A549 (cell line): Measurements from ENCODE around the gene VPS26A. TPM values are rescaled to one million over a fixed set of nuclear protein-coding genes. Genes with fewer than 3 reads are reported as not detected.
A peak's percentile ranks its signal among the peaks of the same experiment; 100 is the strongest.

Experiments
- ATAC-seq, 2 experiments: fragments of 200-7000 bp in 1 of 2; fragments of >200 bp in 1 of 2; cut with Nextera tagmentation in 1 of 2; cut with Tn5 transposase in 1 of 2; 3 replicates each; pipeline versions ENCODE4 v1.8.0 to v1.9.1; 2018 to 2020; ENCODE audit warnings: mild to moderate bottlenecking in 1 of 2, moderate library complexity in 1 of 2
- CTCF ChIA-PET: fragments of 300-600 bp; sonication (Branson Sonifier 250); formaldehyde crosslinking; extraction: SDS; loops from one replicate; lab custom pipeline; 2021; ENCODE audit warnings: antibody characterized with exemption, inconsistent platforms; lab: Yijun Ruan, JAX
- POLR2A ChIA-PET: fragments of 350-600 bp; formaldehyde crosslinking; extraction: SDS; loops from one replicate; lab custom pipeline; 2021; ENCODE audit warnings: antibody characterized with exemption, inconsistent platforms; lab: Yijun Ruan, JAX
- DNase-seq, 2 experiments: peaks; one replicate each; pipeline versions ENCODE4 v3.0.0 to v3.0.0-alpha.2; 2011 to 2016; ENCODE audit warnings: low read depth in 1 of 2, low spot score in 1 of 2
- FAIRE-seq: peaks from 2 replicates; lab custom pipeline; 2011; peaks lifted over from hg19 to GRCh38; lab: Jason Lieb, UNC
- H3K27ac ChIP-seq, 2 experiments: fragments of >200 bp; sonication (Bioruptor Twin); formaldehyde crosslinking; 3 replicates each; pipeline ENCODE4 v1.5.1; 2016 to 2017
- H3K4me1 ChIP-seq: fragments of >200 bp; sonication (Bioruptor Twin); formaldehyde crosslinking; 3 replicates; pipeline ENCODE4 v1.6.1; 2016
- H3K4me2 ChIP-seq: fragments of >200 bp; sonication (Bioruptor Twin); formaldehyde crosslinking; 3 replicates; pipeline ENCODE4 v1.6.1; 2016
- H3K4me3 ChIP-seq: fragments of >200 bp; sonication (Bioruptor Twin); formaldehyde crosslinking; 3 replicates; pipeline ENCODE4 v1.5.1; 2016
- H3K9me3 ChIP-seq: fragments of >200 bp; sonication (Bioruptor Twin); formaldehyde crosslinking; 3 replicates; pipeline ENCODE4 v1.6.1; 2016
- BHLHE40 ChIP-seq: IDR thresholded peaks from 2 replicates; pipeline ENCODE4 v1.6.1; 2012; ENCODE audit warnings: low read depth, low read length, inconsistent platforms
- CBX2 ChIP-seq: fragments of 200-600 bp; sonication (generic); IDR thresholded peaks from 2 replicates; pipeline ENCODE4 v1.6.1; 2016; ENCODE audit warnings: low read depth, mild to moderate bottlenecking, borderline replicate concordance
- CBX8 ChIP-seq: fragments of 200-600 bp; sonication (generic); IDR thresholded peaks from 2 replicates; pipeline ENCODE4 v1.6.1; 2016
- CEBPB ChIP-seq, 2 experiments: fragments of >200 bp in 1 of 2; sonication (Bioruptor Twin) in 1 of 2; formaldehyde crosslinking in 1 of 2; IDR thresholded peaks; 2 replicates each; pipeline ENCODE4 v1.6.1; 2012 to 2016
- CHD4 ChIP-seq: fragments of 200-600 bp; sonication (generic); IDR thresholded peaks from 2 replicates; pipeline ENCODE4 v1.6.1; 2016; ENCODE audit warnings: antibody characterized with exemption, mild to moderate bottlenecking, borderline replicate concordance
- CTCF ChIP-seq: fragments of >200 bp; sonication (Bioruptor Twin); formaldehyde crosslinking; IDR thresholded peaks from 3 replicates; pipeline ENCODE4 v1.5.1; 2016
- EHF ChIP-seq: fragments of 250-450 bp; sonication (Bioruptor Pico); IDR thresholded peaks from 2 replicates; pipeline ENCODE4 v1.5.0; 2020; ENCODE audit warnings: mild to moderate bottlenecking
- EHMT2 ChIP-seq: fragments of 200-600 bp; sonication (generic); IDR thresholded peaks from 2 replicates; pipeline ENCODE4 v1.6.1; 2016; ENCODE audit warnings: antibody characterized with exemption, low read depth, mild to moderate bottlenecking, moderate library complexity
- ESRRA ChIP-seq: fragments of 150-350 bp; IDR thresholded peaks from 2 replicates; pipeline ENCODE4 v1.6.1; 2014; ENCODE audit warnings: mild to moderate bottlenecking, low read length, borderline replicate concordance
- FOSB ChIP-seq: fragments of 250-450 bp; sonication (Bioruptor Pico); IDR thresholded peaks from 2 replicates; pipeline ENCODE4 v1.5.0; 2020; ENCODE audit warnings: mild to moderate bottlenecking, moderate library complexity
- FOXS1 ChIP-seq: fragments of 250-450 bp; sonication (Bioruptor Pico); IDR thresholded peaks from 2 replicates; pipeline ENCODE4 v1.5.0; 2020; ENCODE audit warnings: mild to moderate bottlenecking, moderate library complexity
- HES2 ChIP-seq: fragments of >200 bp; sonication (Bioruptor Twin); formaldehyde crosslinking; IDR thresholded peaks from 2 replicates; pipeline ENCODE4 v1.6.1; 2016
- JUN ChIP-seq, 2 experiments: fragments of >200 bp; sonication (Bioruptor Twin); formaldehyde crosslinking; IDR thresholded peaks; 2 replicates in 1 of 2; 3 replicates in 1 of 2; pipeline ENCODE4 v1.6.1; 2016 to 2017
- MAX ChIP-seq: IDR thresholded peaks from 2 replicates; pipeline ENCODE4 v1.6.1; 2012
- RAD21 ChIP-seq, 2 experiments: fragments of >200 bp in 1 of 2; sonication (Bioruptor Twin) in 1 of 2; formaldehyde crosslinking in 1 of 2; IDR thresholded peaks in 1 of 2; conservative IDR thresholded peaks in 1 of 2; 2 replicates in 1 of 2; 3 replicates in 1 of 2; pipeline ENCODE4 v1.6.1; 2012 to 2018; ENCODE audit warnings: inconsistent platforms in 1 of 2
- RCOR1 ChIP-seq: fragments of 150-350 bp; IDR thresholded peaks from 2 replicates; pipeline ENCODE4 v1.6.1; 2014; ENCODE audit warnings: antibody characterized with exemption, low read length, low read depth
- SMC3 ChIP-seq: fragments of >200 bp; sonication (Bioruptor Twin); formaldehyde crosslinking; IDR thresholded peaks from 3 replicates; pipeline ENCODE4 v1.6.1; 2018; ENCODE audit warnings: inconsistent platforms
- TFCP2L1 ChIP-seq: fragments of 250-450 bp; sonication (Bioruptor Pico); IDR thresholded peaks from 2 replicates; pipeline ENCODE4 v1.5.0; 2021; ENCODE audit warnings: mild to moderate bottlenecking
- TP53 ChIP-seq: fragments of 250-450 bp; sonication (Bioruptor Pico); IDR thresholded peaks from 2 replicates; pipeline ENCODE4 v1.5.0; 2021; ENCODE audit warnings: mild to moderate bottlenecking, moderate library complexity
- ZC3H11A ChIP-seq: fragments of 450-650 bp; IDR thresholded peaks from 2 replicates; pipeline ENCODE4 v1.6.1; 2014; ENCODE audit warnings: antibody characterized with exemption, mild to moderate bottlenecking
- ZFP36 ChIP-seq: fragments of 450-650 bp; IDR thresholded peaks from 2 replicates; pipeline ENCODE4 v1.6.1; 2014; ENCODE audit warnings: borderline replicate concordance; ENCODE audit not compliant: partially characterized antibody
- ZNF302 ChIP-seq: fragments of 250-450 bp; sonication (Bioruptor Pico); IDR thresholded peaks from 2 replicates; pipeline ENCODE4 v1.9.0; 2021; ENCODE audit warnings: inconsistent platforms, mild to moderate bottlenecking, moderate library complexity
- WGBS: methylation state at CpG from one replicate; pipeline ENCODE4 v1.1.6; 2017; ENCODE audit errors: missing lambda C conversion rate; 5-methylcytosine and 5-hydroxymethylcytosine counted together
- polyA plus RNA-seq, 4 experiments: library from polyadenylated mRNA; depleted of rRNA in 3 of 4; stranded (reverse); fragments of >200 nt; fragmentation: RNase III in 1 of 4; extraction: RNeasy Plus Mini Kit Qiagen cat#74134 plus additional on column Dnase treatment in 1 of 4; gene quantifications; 2 replicates in 3 of 4; 3 replicates in 1 of 4; pipeline ENCODE4 v1.2.3, GENCODE V29; 2011 to 2017
- TF ChIP-seq, protein P1 (sequence below): IDR thresholded peaks from 2 replicates; pipeline ENCODE4 v1.6.1; 2012; ENCODE audit warnings: low read depth, borderline replicate concordance
- TF ChIP-seq, protein P2 (sequence below): IDR thresholded peaks from 2 replicates; pipeline ENCODE4 v1.6.1; 2012

Gene VPS26A
- polyA plus RNA-seq, 2 of the 4 experiments (the other 2 are of a cell fraction) = 52.6 to 62.6 TPM

GRCh38 chr10:69092959-69093850 lies 30.8 kb upstream of the VPS26A start:
- DNase-seq (peak; percentile 72 to 89), ATAC-seq (peak; percentile 87 to 91), FAIRE-seq (no peak)
- POLR2A ChIA-PET = no interaction called here
- CTCF ChIA-PET = interaction anchor here (0.6 to 6.0 kb wide), 64 partner anchors 9 to 300 kb away, joined by 3 to 122 read pairs (median 4); partner anchors contain the start of genes DDX21, HKDC1 and KIFBP
- Histone ChIP-seq H3K27ac (0 out of 6 replicates have a peak overlapping the region, but pooled peaks of 1 of the 2 experiments have one; percentile 25), H3K4me2 (no peak overlapping the region), H3K4me3 (no peak overlapping the region), H3K9me3 (no peaks in the 10 kb centered on the region), H3K4me1 (0 out of 3 replicates have a peak, but pooled peaks cover 5% of the 10 kb centered on the region)
- TF ChIP-seq ZNF302 (CRISPR knock-in tag) (no peak), CTCF (peak; percentile 93), SMC3 (peak; percentile 93), BHLHE40 (no peak), RAD21 (conservative IDR thresholded peaks at IDR 0.05 in 1 of 2, IDR thresholded peaks at IDR 0.05 in 1 of 2) (peak; percentile 89 to 92), JUN (IDR thresholded peaks at IDR 0.05) (no peak), CHD4 (no peak), EHMT2 (no peak), CBX2 (no peak), CBX8 (no peak)
- WGBS = 52% methylated on average over 17 of the region's 17 CpGs

DNA sequence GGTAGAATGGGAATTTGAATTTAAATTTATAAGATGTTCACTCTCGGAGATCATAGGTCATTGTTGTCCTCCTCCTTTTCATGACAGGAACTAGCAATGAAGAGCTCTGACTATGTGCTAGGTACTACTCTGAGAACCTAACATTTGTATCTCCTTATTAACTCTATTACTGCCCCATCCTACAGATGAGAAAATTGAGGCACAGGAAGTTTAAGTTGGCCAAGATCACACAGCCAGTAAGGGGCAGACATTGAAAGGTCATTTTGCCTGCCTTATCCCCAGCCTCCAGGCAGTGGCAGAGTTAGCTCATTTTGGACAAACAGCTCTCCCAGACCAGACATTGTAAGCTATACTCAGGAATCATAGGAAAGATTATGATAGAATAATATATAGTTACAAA lies 30.0 kb upstream of the VPS26A start:
- peak in 1 of 2 experiments; percentile 55 for DNase-seq
- ChIA-PET POLR2A (no interaction called here), CTCF (interaction anchor here (0.5 to 6.0 kb wide), 44 partner anchors 8 to 307 kb away, joined by 3 to 122 read pairs (median 5); partner anchors contain the start of gene DDX21)
- no peak overlapping the region for H3K4me3 ChIP-seq
- no peak overlapping the region for H3K4me2 ChIP-seq
- H3K9me3 ChIP-seq = no peaks in the 10 kb centered on the region
- peak; percentile 33 to 35; a peak in 4 of 5 replicates for TF ChIP-seq RAD21 (conservative IDR thresholded peaks at IDR 0.05 in 1 of 2, IDR thresholded peaks at IDR 0.05 in 1 of 2)
- no peak for TF ChIP-seq EHF
- peak; percentile 16; the same call in 1 of the 3 replicates for TF ChIP-seq CTCF
- ATAC-seq = peak; percentile 65 to 83; a peak in 4 of 6 replicates
- WGBS = 78% methylated on average over 1 of the region's 1 CpG
- H3K27ac ChIP-seq = no peak overlapping the region
- no peak for FAIRE-seq
- H3K4me1 ChIP-seq = 0 out of 3 replicates have a peak, but pooled peaks cover 5% of the 10 kb centered on the region

DNA sequence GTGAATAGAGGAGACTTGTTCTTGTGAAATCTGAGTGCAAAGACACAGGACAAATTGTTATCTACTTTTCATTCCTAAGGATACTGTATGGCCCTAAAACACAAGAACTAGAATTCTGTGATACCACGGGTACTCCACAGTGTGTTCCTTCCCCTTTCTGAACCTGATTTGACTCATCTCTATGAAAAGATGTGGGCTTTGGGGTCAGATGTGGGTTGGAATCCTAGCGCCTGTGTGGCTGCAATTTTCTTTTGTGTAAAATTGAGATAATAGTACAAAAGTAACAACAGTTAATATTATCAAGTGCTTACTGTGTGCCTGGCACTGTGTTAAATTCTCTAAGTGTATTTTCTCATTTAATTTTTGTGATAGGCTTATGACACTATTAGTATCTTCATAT lies 27.9 kb upstream of the VPS26A start:
- H3K4me3 ChIP-seq = no peak overlapping the region
- H3K4me2 ChIP-seq = no peak overlapping the region
- CTCF ChIA-PET = interaction anchor here (4.7 to 6.0 kb wide), 2 partner anchors 7 to 90 kb away, joined by 41 to 122 read pairs; no protein-coding TSS in a partner anchor
- FAIRE-seq (no peak), ATAC-seq (no peak), DNase-seq (no peak)
- H3K4me1 ChIP-seq = no peaks in the 10 kb centered on the region
- H3K9me3 ChIP-seq = no peaks in the 10 kb centered on the region
- 76% methylated on average over 2 of the region's 2 CpGs for WGBS
- POLR2A ChIA-PET = no interaction called here
- H3K27ac ChIP-seq = no peak overlapping the region
- TF ChIP-seq RCOR1 = no peak
- TF ChIP-seq TP53 (CRISPR knock-in tag) = no peak
- TF ChIP-seq, protein P1, sequence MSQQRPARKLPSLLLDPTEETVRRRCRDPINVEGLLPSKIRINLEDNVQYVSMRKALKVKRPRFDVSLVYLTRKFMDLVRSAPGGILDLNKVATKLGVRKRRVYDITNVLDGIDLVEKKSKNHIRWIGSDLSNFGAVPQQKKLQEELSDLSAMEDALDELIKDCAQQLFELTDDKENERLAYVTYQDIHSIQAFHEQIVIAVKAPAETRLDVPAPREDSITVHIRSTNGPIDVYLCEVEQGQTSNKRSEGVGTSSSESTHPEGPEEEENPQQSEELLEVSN = no peak
- no peak for TF ChIP-seq EHMT2
- no peak for TF ChIP-seq ZFP36
- TF ChIP-seq ESRRA = no peak
- no peak for TF ChIP-seq HES2
- no peak for TF ChIP-seq CEBPB (IDR thresholded peaks at IDR 0.05)
- no peak for TF ChIP-seq ZC3H11A
- no peak for TF ChIP-seq TFCP2L1
- no peak for TF ChIP-seq FOXS1 (CRISPR knock-in tag)
- TF ChIP-seq FOSB (CRISPR knock-in tag) = no peak
- no peak for TF ChIP-seq CBX8
- TF ChIP-seq RAD21 (conservative IDR thresholded peaks at IDR 0.05 in 1 of 2, IDR thresholded peaks at IDR 0.05 in 1 of 2) = no peak
- TF ChIP-seq, protein P2, sequence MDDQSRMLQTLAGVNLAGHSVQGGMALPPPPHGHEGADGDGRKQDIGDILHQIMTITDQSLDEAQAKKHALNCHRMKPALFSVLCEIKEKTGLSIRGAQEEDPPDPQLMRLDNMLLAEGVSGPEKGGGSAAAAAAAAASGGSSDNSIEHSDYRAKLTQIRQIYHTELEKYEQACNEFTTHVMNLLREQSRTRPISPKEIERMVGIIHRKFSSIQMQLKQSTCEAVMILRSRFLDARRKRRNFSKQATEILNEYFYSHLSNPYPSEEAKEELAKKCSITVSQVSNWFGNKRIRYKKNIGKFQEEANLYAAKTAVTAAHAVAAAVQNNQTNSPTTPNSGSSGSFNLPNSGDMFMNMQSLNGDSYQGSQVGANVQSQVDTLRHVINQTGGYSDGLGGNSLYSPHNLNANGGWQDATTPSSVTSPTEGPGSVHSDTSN = no peak
- TF ChIP-seq MAX = no peak
